ENCODE data around the gene SMYD3. TPM values are rescaled to one million over a fixed set of nuclear protein-coding genes. Genes with fewer than 3 reads are reported as not detected.

The SMYD3 gene
- polyA plus RNA-seq, 2 of the 4 experiments (the other 2 are of a cell fraction), result 18.2 to 35.2 TPM

- no peak for TF ChIP-seq ESRRA (IDR thresholded peaks at IDR 0.05; ENCODE audit: borderline replicate concordance, low read length)
- TF ChIP-seq KDM5A (IDR thresholded peaks at IDR 0.05), result no peak
- TF ChIP-seq MAFK (IDR thresholded peaks at IDR 0.05; ENCODE audit: partially characterized antibody), result peak; percentile 80
- Histone ChIP-seq H3K4me2 (no peak overlapping the region), H3K4me3 (no peak overlapping the region), H3K4me1 (no peaks in the 10 kb centered on the region), H3K9me3 (no peaks in the 10 kb centered on the region), H3K27ac (no peak overlapping the region)
- WGBS (ENCODE audit: missing lambda C conversion rate), result 62% methylated on average over 1 of the region's 1 CpG
- FAIRE-seq, result no peak
- ATAC-seq, result no peak
- POLR2A ChIA-PET, result no interaction called here
- CTCF ChIA-PET, result no interaction called here
- DNase-seq (ENCODE audit: low read depth in 1 of 2, low spot score in 1 of 2), result no peak
Observed at GRCh38 chr1:246470585-246470984, 36.5 kb downstream of the SMYD3 start.

GRCh38 chr1:246462986-246463385, 44.1 kb downstream of the SMYD3 start:
- ChIA-PET CTCF (no interaction called here), POLR2A (no interaction called here)
- H3K9me3 ChIP-seq, result no peaks in the 10 kb centered on the region
- no peak overlapping the region for H3K27ac ChIP-seq
- H3K4me2 ChIP-seq, result no peak overlapping the region
- no peak for FAIRE-seq
- no peak for DNase-seq (ENCODE audit: low read depth in 1 of 2, low spot score in 1 of 2)
- ATAC-seq, result no peak
- TF ChIP-seq EP300 (IDR thresholded peaks at IDR 0.05) (no peak), CBX8 (IDR thresholded peaks at IDR 0.05) (no peak), EHF (CRISPR knock-in tag; IDR thresholded peaks at IDR 0.05) (no peak), HDAC2 (IDR thresholded peaks at IDR 0.05) (no peak), KDM5A (IDR thresholded peaks at IDR 0.05) (no peak), MYC (IDR thresholded peaks at IDR 0.05; ENCODE audit: borderline replicate concordance, low read length) (no peak), RFX5 (IDR thresholded peaks at IDR 0.05) (no peak), BHLHE40 (IDR thresholded peaks at IDR 0.05; ENCODE audit: low read depth, low read length) (no peak), HEYL (CRISPR knock-in tag; IDR thresholded peaks at IDR 0.05) (no peak), ZC3H11A (IDR thresholded peaks at IDR 0.05) (no peak), FOSL2 (IDR thresholded peaks at IDR 0.05) (no peak), FOSL2 (CRISPR knock-in tag; IDR thresholded peaks at IDR 0.05) (no peak), HMGXB4 (CRISPR knock-in tag; IDR thresholded peaks at IDR 0.05; ENCODE audit: borderline replicate concordance) (no peak), RNF2 (IDR thresholded peaks at IDR 0.05; ENCODE audit: borderline replicate concordance, low read depth) (no peak), CHD4 (IDR thresholded peaks at IDR 0.05; ENCODE audit: borderline replicate concordance) (no peak)
- 88% methylated on average over 2 of the region's 2 CpGs for WGBS (ENCODE audit: missing lambda C conversion rate)
- no peaks in the 10 kb centered on the region for H3K4me1 ChIP-seq
- H3K4me3 ChIP-seq, result no peak overlapping the region

- WGBS (ENCODE audit: missing lambda C conversion rate), result 91% methylated on average over 1 of the region's 1 CpG
- no peak for DNase-seq (ENCODE audit: low read depth in 1 of 2, low spot score in 1 of 2)
- no peaks in the 10 kb centered on the region for H3K4me1 ChIP-seq
- no peaks in the 10 kb centered on the region for H3K9me3 ChIP-seq
- ChIA-PET CTCF (no interaction called here), POLR2A (no interaction called here)
- no peak for ATAC-seq
- H3K4me3 ChIP-seq, result no peak overlapping the region
- H3K27ac ChIP-seq, result no peak overlapping the region
- no peak for TF ChIP-seq CBX8 (IDR thresholded peaks at IDR 0.05)
- TF ChIP-seq FOSB (CRISPR knock-in tag; IDR thresholded peaks at IDR 0.05), result no peak
- TF ChIP-seq ESRRA (IDR thresholded peaks at IDR 0.05; ENCODE audit: borderline replicate concordance, low read length), result no peak
- TF ChIP-seq POLR2AphosphoS2 (conservative IDR thresholded peaks at IDR 0.05; ENCODE audit: low read length), result no peak
- no peak for TF ChIP-seq TP53 (CRISPR knock-in tag; IDR thresholded peaks at IDR 0.05)
- no peak for TF ChIP-seq RNF2 (IDR thresholded peaks at IDR 0.05; ENCODE audit: borderline replicate concordance, low read depth)
- TF ChIP-seq JUNB (IDR thresholded peaks at IDR 0.05), result no peak
- TF ChIP-seq MAZ (IDR thresholded peaks at IDR 0.05; ENCODE audit: borderline replicate concordance, low read depth, low read length), result no peak
- no peak for TF ChIP-seq FOSL2 (IDR thresholded peaks at IDR 0.05)
- TF ChIP-seq FOSL2 (CRISPR knock-in tag; IDR thresholded peaks at IDR 0.05), result no peak
- TF ChIP-seq KDM5A (IDR thresholded peaks at IDR 0.05), result no peak
- H3K4me2 ChIP-seq, result no peak overlapping the region
- no peak for FAIRE-seq
Observed at GRCh38 chr1:246460406-246460805, 46.7 kb downstream of the SMYD3 start.

GRCh38 chr1:246459221-246459620, 47.9 kb downstream of the SMYD3 start:
- no peak for FAIRE-seq
- no peak for DNase-seq (ENCODE audit: low read depth in 1 of 2, low spot score in 1 of 2)
- WGBS (ENCODE audit: missing lambda C conversion rate), result 85% methylated on average over 14 of the region's 14 CpGs
- H3K9me3 ChIP-seq, result no peaks in the 10 kb centered on the region
- no peak overlapping the region for H3K4me2 ChIP-seq
- no peak for ATAC-seq
- TF ChIP-seq MAZ (IDR thresholded peaks at IDR 0.05; ENCODE audit: borderline replicate concordance, low read depth, low read length), result no peak
- no peak for TF ChIP-seq POLR2AphosphoS2 (conservative IDR thresholded peaks at IDR 0.05; ENCODE audit: low read length)
- no peak for TF ChIP-seq HMGXB4 (CRISPR knock-in tag; IDR thresholded peaks at IDR 0.05; ENCODE audit: borderline replicate concordance)
- no peak for TF ChIP-seq CBX8 (IDR thresholded peaks at IDR 0.05)
- no peak for TF ChIP-seq FOSL2 (IDR thresholded peaks at IDR 0.05)
- TF ChIP-seq FOSL2 (CRISPR knock-in tag; IDR thresholded peaks at IDR 0.05), result no peak
- no peak for TF ChIP-seq NPAS2 (CRISPR knock-in tag; IDR thresholded peaks at IDR 0.05; ENCODE audit: borderline replicate concordance)
- no peak for TF ChIP-seq CHD2 (IDR thresholded peaks at IDR 0.05; ENCODE audit: low read length, partially characterized antibody)
- TF ChIP-seq BCL3 (IDR thresholded peaks at IDR 0.05), result no peak
- no peak for TF ChIP-seq ESRRA (IDR thresholded peaks at IDR 0.05; ENCODE audit: borderline replicate concordance, low read length)
- TF ChIP-seq MYC (IDR thresholded peaks at IDR 0.05; ENCODE audit: borderline replicate concordance, low read length), result no peak
- H3K27ac ChIP-seq, result no peak overlapping the region
- no peaks in the 10 kb centered on the region for H3K4me1 ChIP-seq
- POLR2A ChIA-PET, result no interaction called here
- CTCF ChIA-PET, result no interaction called here
- no peak overlapping the region for H3K4me3 ChIP-seq
